Ureter (tissue), 1 donor: ENCODE measurements around the gene LRRC2. TPM values are rescaled to one million over a fixed set of nuclear protein-coding genes. Genes with fewer than 3 reads are reported as not detected.
"Not testable (repeated sequence)": the region's sequence is repeated elsewhere in the genome, so short reads cannot be mapped to it uniquely, and the experiment has no call there.

Source experiments
- DNase-seq: peaks from one replicate; pipeline ENCODE4 v3.0.0-alpha.2; 2020; ENCODE audit warnings: low spot score
- total RNA-seq: library from RNA; stranded (reverse); gene quantifications from one replicate; pipeline ENCODE4 v1.2.4, GENCODE V29; 2023
- donor health status: DM: yes; HTN: yes; CAD: no.

Gene LRRC2
- total RNA-seq, 1 donor from 2014 or later = 0.81 TPM

DNA sequence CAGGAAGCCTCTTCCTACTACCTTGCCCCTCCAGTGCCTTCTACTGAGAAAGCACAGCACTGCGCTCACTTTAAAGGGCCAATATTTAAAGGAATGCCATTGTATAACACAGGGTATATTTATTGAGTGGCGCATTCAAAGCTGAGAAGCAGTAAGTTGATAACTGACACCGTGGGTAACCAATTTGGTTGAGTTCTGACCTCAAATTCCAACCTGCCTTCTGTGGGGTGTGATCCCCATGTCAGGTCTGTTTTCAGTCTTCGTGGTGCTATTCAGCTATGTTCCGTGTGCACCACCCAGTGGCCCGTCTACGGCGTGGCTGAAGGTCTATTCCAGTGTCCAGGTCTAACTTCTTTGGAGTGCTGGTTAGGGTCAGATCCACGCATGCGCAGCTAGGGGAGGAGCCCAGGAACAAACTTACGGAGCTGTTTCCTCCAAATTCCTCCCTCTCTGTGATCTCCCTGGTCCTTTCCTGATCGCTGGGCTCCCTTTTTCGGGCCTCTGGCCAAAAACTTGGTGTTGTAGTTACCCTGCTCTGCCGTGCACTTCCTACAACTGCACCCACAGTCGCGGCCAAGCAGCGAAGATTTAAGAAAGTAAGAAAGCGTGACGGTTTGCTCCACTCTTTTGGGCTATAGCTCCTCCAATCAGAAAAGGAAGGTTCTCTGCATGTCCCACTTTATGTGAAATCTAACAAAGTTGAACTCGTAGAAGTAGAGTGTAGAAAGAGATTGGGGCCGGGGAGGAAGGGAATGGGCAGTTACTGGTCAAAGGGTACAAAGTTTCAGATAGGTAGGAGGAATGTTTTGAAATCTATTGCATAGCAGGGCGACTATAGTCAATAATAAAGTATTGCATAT lies 7.7 kb downstream of the LRRC2 start:
- DNase-seq = peak; percentile 74

DNA sequence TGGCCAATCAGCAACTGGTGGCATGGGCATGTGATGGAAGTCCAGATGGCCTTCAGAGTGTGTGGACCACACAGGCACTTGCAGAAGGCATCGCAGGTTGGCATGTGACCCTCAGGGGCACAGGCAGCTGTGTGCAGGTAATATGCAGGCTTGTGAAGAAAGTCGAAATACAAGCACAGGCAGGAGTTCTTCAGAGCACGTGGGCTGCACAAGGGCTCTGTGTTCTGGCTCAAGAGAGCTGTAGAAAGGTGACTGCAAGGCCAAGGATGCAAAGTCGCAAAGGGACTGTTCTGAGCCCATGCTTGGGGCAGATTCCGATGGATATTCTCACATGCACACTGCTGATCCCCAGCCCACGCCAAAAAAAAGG lies 8.3 kb downstream of the LRRC2 start:
- DNase-seq = no peak

DNA sequence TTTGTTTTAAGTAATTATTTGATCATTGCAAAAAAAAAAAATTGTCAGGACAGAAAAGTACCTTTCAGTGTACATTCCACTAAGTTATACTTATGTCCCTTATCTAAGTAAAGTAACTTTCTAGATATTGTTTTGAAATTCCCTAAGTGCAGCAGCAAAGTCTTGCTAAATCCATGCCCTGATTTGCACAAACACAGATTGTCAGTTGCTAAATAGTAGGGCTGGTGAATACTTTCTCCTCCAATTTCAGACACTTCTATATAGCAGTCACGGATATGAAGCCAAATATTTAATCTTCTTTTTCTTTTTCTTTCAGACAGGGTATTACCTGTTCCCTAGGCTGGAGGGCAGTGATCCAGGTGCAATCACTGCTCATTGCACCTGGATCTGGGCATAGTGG lies 12.9 kb downstream of the LRRC2 start:
- no peak for DNase-seq

DNA sequence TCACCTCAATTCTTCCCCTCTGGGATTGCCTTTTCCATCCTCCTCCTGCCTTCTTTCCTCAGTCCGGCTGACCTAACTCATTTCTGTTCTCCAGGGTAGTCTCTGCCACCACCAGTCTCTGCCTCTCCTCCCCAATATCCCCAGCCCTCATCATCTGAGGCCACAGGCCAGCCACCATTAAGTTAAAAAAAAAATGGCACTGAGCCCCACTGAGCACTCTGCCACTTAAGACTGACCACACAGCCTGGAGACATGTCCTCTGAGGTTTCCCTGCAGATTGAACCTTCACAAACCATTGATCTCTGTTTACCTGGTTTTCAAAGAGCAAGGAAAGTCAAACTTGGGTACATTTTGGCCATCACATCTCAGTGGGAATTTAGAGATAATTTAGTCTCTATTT lies 13.6 kb downstream of the LRRC2 start:
- DNase-seq = no peak

DNA sequence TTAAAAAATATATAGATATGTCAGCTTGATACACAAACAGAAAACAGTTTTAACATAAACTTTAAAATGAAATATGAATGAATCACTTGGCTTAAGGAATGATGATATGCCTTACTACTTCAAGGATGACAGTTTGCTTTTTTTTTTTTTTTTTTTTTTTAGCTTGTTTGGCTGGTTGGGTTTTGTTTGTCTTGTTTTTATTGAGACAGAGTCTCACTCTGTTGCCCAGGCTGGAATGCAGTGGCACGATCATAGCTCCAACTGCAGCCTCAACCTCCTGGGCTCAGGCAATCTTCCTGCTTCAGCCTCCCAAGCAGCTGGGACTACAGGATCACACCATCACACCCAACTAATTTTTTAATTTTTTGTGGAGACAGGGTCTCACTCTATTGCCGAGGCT lies 14.5 kb downstream of the LRRC2 start:
- no peak for DNase-seq

DNA sequence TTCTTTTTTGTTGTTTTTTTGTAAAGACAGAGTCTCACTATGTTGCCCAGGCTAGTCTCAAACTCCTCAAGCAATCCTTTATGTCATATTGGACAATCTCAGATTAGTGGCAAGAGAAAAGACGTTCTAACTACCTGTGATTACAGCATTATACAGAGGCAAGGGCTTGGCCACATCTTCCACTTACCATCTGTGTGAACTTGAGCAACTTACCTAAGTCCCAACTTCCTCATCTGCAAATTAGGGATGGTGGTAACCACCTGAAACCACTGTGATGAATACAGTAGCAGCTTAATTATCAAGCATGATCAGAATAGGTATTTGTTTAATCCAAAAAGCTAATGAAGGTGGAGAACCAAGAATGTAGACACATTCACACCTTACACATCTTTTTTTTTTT lies 16.1 kb downstream of the LRRC2 start:
- no peak for DNase-seq

DNA sequence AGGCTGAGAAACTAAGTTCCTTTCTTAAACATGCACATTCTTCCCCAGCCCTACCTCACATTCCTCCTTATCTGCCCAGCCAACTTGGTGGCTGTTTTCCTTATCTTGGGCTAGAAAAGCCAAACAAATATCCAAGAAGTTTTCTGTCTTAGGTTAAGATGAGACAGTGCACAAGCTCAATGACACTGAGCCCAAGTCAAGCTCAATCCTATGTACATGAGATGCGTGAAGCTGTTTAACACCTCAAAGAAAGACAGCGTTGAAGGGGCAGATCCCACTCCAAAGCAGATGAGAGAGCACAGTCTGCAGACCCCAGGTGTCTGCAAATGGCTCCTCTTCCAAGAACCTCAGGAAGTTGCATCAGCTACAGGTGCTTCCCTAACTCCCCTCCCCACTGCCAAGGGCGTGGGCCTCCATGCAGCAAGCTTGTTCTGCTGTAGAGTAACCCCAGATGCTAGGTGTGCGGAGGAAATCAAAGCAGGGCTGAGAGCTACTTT lies 16.6 kb downstream of the LRRC2 start:
- no peak for DNase-seq

DNA sequence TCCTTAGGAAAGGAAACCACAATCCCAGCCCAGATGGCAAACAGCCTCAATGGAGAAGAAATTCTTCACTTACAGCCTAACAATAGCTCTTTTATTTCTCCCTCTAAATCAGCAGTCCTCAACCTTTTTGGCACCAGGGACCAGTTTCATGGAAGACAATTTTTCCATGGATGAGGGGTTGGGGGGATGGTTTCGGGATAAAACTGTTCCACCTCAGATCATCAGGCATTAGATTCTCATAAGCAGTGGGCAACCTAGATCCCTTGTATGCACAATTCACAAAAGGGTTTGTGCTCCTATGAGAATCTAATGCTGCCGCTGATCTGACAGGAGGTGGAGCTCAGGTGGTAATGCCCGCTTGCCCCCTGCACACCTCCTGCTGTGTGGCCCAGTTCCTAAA lies 17.5 kb downstream of the LRRC2 start:
- not testable (repeated sequence) for DNase-seq

DNA sequence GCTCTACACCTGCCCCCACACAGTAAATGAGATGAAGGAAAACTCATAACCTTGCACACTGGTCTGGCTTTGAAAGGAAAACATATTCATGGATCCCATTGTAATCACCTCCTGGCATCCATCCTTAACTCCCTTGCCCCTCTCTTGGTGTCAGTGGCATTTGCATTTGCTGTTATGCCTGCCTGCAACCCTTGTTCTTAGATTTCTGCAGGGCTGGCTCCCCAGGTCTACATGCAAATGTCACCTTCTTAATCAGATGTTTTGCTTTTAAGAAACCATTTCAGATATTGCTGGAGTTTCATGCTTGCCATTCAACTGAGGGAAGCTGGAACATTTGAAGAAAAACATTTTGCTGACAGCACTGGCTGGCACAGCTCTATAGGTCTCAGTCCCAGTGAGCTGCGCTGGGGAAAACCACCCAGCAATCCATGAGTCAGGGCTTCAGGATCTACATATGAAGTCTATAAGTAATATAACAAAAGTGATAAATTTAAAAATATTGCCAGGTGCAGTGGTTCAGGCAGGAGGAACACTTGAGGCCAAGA lies 19.1 kb downstream of the LRRC2 start:
- no peak for DNase-seq

DNA sequence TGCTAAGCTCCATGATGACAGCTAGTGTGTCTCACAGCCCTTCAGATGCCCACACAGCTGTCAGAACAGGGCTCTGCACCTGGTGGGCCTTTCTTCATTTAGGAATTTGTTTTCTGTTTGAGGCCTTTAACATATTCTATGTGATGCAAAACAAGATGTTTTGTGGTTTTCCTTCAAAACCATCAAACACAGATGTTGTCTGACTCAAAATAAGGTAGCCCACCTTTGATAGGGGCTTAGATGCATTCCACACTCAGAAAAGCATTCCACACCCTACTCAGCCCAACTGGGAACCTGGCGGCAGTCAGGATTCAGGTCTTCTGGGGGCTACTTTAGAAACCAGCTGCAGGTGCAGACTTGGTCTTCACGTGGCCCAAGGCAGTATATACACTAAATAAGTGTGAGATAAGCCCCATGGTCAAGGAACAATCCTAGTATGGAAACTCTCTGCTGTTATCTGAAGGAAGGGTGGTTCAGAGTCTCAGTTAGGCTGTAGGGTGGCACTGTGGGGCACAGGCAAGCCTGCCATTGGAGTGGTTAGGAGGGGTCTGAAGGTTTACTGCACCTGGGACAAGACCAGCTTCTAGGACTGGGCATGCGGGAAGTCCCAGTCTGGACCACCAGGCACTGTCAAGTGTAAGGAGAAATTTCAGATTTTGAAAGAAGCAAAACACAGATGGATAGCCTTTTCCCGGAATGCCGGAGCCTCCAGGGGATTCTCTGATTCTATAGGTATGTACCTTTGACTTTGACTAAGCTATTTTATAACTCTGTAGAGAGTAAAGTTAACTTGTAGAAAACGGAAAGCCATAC lies 20.1 kb downstream of the LRRC2 start:
- no peak for DNase-seq

DNA sequence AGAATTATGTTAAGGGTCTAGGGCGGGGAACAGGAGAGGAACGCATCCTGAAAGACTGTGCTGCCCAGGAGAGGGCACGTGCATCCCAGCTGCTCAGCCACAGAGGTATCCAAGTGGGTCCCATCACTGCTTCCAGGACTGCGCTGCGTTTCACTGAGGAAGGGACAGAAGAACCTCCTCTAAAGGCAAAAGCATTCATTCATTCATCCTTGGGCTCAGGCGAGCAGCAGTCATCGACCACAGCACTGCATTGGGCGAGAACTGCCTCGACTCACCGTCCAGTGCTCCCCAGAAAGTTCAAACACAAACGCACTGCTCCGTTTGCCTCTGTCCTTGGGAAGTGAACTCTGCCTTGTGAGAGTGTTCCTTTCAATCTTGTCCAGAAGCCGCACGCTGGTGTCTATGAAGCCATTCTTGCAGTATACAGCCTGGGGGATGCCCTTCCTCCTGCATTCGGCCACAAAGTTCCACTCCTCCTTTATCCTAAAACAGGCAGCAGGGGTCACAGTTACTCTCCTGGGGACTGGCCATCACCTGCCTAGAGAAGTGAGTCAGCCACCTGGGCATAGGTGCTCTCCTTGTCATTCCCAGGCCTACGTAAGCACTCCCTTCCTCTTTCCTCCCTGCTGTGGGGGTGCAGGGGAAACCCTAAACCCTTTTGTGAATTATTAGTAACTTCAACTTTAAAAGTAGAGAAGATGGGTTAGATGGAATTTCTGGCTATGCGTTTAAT lies 21.2 kb downstream of the LRRC2 start:
- no peak for DNase-seq

DNA sequence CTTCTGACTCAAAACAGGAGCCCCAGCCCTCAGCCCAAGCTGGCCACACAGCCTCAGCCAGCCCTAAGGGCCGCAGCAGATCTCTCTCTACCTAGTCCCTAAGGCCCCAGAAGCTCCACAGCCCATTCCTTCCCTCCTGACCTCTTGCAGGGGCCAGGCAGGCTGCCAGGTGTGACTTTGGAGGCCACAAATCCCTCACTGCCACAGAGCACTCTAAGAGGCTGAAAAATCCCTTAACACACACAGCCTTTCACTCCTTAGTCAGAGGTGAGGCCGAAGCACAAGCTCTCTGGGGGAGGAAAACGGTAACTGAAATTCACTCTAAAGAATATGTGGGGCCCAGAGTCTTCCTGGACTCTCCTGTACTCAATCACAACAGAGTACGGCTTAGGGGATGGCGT lies 23.3 kb downstream of the LRRC2 start:
- no peak for DNase-seq

DNA sequence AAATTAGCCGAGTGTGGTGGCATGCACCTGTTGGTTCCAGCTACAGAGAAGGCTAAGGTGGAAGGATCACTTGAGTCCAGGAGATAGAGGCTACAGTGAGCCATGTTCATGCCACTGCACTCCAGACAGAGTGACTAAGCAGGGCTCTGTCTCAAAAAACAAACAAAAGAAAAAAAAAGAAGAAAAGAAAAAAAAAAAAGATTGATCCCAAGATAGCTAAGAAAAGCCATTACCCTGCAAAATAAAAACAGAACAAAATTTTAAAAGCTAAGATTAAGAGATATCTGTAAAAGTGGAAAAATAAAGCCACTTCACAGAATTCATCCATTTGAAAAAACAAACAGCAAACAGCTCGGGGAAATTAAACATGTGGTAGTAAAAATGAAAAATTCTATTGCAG lies 23.8 kb downstream of the LRRC2 start:
- DNase-seq = no peak

DNA sequence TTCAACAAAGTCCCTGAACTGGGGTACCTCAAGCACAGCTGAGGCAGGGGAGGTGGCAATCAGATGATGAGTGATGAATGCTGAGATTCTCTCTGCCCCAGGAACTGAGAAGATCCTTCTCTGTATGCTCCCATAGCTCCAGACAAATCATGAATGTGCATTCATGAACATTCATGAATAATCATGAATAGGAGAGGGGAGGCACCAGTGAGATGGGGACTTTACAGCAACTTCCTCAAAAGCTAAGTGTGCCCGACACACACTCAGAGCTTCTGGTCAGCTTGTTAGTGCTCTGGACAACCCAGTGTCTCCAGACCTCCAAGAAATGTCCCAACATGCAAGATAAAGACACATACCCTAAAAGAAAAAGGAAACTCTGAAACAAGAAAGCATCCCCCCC lies 24.3 kb downstream of the LRRC2 start:
- DNase-seq = no peak

DNA sequence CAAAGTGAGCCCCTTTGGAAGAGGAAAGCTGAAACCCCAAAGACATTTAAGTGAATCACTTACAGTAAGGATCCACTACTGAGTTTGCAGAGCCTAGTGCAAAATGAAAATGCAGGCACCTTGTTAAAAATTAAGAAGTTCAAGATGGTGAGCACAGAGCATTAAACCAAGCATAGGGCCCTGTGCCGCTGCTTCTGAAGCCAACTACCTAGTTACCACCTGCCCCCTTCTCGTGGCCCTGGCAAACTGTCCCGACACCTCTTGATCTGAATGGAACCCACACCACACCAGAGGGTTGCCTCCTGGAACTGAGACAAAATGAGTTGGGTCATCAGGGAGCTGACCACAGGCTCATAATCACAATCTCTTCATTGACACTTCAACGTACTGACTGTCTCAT lies 25.6 kb downstream of the LRRC2 start:
- DNase-seq = no peak

DNA sequence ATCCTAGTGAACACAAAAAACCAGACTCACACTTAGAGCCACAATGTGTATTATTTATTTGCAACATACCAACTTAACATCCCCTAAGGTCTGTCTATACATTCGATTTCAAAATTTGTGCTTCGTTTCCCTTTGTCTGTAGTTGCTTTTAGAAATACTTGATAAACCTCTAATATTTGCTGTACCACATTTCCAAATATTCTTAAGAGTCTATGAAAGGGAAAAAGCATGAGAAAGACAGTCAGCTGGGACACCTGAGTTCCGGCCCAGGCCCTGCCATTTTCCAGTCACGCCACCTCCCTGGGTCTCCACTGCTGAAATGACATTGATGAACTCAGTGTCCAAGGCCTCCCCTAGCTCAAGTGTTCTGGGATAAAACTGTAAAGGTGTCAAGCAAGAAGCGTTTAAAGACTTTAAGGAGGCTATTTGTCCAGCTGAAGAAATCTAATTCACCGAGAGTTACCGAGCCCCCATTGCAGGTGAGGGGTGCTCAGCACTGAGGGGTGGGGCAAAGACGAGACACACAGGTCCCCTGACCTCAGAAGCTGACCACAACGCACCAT lies 26.6 kb downstream of the LRRC2 start:
- DNase-seq = no peak

DNA sequence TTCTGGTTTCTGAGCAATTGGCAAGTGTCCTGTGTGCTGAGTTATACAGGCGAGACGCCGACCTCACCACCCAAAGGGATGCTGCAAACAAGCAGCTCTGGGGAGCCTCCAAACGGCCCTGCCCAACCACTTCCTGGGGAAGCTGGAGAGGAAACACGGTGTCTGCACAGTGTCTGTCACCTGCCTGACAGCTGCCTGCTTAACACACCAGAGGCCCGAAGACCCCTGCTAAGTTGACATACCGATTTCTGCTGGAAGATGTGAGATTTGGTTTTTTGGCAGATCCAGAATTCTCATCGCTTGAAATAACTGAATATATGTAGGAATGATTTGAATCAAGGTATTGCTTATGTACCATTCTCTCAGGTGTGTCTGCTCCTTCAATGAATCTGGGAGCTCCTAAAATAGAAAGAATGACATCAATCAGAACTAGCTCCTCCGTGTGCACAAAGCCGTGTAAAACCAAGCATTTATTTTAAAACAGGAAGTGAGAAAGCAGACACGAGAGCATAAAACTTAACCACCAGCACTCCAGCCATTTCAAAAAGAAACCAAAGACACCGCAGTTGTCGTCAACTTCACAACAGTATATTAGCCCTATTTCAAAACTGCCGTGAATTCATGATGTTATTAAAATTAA lies 27.2 kb downstream of the LRRC2 start:
- peak; percentile 62 for DNase-seq

DNA sequence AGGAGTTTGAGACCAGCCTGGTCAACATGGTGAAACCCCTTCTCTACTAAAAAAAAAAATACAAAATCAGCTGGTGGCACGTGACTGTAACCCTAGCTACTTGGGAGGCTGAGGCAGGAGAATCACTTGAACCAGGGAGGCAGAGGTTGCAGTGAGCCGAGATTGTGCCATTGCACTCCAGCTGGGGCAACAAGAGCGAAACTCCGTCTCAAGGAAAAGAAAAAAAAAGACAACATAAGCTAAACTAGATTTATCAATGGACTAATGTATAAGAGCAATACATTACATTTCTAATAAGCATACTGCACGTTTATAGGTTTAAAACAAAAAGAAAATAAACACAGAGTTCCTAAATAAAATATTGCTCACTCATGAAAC lies 27.7 kb downstream of the LRRC2 start:
- not testable (repeated sequence) for DNase-seq

DNA sequence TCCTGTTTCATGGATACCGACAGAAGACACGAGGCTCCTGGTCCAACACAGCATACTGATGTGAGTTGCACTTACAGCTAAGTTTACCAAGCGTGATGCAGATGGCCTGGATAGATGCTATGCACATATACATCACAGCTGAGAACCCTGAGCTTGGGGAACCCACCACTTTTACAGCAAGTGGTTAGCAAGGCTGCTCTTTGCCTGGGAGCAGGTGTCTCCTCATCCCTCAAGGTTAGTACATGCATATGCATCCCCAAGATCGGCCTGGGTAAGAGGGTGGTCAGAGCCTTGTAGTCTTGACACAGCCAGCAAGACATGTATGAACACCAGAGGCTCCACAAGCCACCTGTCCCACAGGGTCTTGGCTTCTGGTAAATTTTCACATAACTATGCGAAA lies 28.3 kb downstream of the LRRC2 start:
- DNase-seq = no peak

DNA sequence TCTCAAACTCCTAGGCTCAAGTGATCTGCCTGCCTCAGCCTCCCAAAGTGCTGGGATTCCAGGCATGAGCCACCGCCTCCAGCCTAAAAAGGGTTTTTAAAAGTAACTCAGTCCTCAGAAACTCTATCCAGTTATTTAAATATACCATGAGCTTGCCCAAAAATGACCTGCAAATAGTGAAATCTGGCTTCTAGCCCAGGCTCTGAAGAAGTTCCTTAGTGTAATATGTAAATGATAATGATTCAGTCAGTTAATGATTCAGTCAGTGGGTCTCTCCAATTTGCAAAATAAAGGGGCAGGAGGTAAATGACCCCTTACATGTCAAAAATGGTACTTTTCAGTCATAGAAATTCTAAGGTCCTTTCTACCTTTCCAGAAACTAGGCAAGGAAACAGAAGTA lies 28.8 kb downstream of the LRRC2 start:
- DNase-seq = no peak

DNA sequence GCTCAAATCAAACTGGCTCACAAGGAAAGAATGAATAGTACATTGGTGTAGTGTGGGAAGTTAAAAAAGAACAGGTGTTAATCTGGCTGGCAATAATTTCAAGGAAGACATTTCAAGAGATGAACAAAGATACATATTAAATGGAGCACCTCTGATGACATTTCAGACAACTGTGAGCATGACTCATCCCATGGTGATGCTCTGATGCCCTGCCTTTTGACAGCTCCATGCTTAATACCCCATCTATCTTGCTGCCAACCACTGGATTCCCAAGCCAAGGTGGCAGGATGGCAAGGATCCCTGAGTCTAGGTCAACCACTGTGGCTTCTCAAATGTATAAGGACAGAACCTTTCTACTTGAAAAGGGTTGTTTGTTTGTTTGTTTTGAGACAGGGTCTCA lies 29.3 kb downstream of the LRRC2 start:
- no peak for DNase-seq
